Measurements from ENCODE around the gene FOXC2. TPM values are rescaled to one million over a fixed set of nuclear protein-coding genes. Genes with fewer than 3 reads are reported as not detected.

Gene FOXC2
- polyA plus RNA-seq, 1 donor (not counting 4 experiments of a cell fraction or from before 2014, with no cell fraction given) = not detected

GRCh38 chr16:86618431-86619238 is 52.0 kb downstream of the FOXC2 start:
- Histone ChIP-seq H4K20me1 (ENCODE audit: control insufficient read depth, extremely low read depth, insufficient read depth, low read length) (no peaks in the 10 kb centered on the region), H3K4me1 (ENCODE audit: control insufficient read depth, extremely low read depth, insufficient read depth, low read length) (no peaks in the 10 kb centered on the region), H3K36me3 (ENCODE audit: control insufficient read depth in 2 of 2, extremely low read depth in 1 of 2, insufficient read depth in 2 of 2, low read length in 2 of 2) (no peaks in the 10 kb centered on the region), H2AFZ (ENCODE audit: control insufficient read depth, low read length) (no peak overlapping the region), H3K4me2 (ENCODE audit: control insufficient read depth, extremely low read depth, insufficient read depth, low read depth, low read length) (no peak overlapping the region), H3K79me2 (ENCODE audit: control insufficient read depth, insufficient read depth, low read length) (no peaks in the 10 kb centered on the region), H3K27ac (ENCODE audit: control insufficient read depth, insufficient read depth, low read length) (no peak overlapping the region), H3K9me3 (ENCODE audit: control insufficient read depth, low read depth, low read length) (no peaks in the 10 kb centered on the region), H3K27me3 (ENCODE audit: control insufficient read depth, extremely low read depth, insufficient read depth, low read length) (no peaks in the 10 kb centered on the region), H3K4me3 (ENCODE audit: control insufficient read depth in 2 of 3, extremely low read depth in 1 of 3, insufficient read depth in 2 of 3, low read depth in 1 of 3, low read length in 3 of 3) (no peak overlapping the region), H3K9ac (ENCODE audit: control insufficient read depth, extremely low read depth, insufficient read depth, low read length) (no peak overlapping the region), H3K9me1 (ENCODE audit: control insufficient read depth, extremely low read depth, insufficient read depth, low read length) (no peaks in the 10 kb centered on the region)
- no peak for DNase-seq (ENCODE audit: low read depth, low spot score)
- no peak for TF ChIP-seq EZH2 (IDR thresholded peaks at IDR 0.05; ENCODE audit: low read length)
- TF ChIP-seq CTCF (optimal IDR thresholded peaks at IDR 0.05 in 1 of 3, IDR thresholded peaks at IDR 0.05 in 1 of 3, conservative IDR thresholded peaks at IDR 0.05 in 1 of 3; ENCODE audit: extremely low read depth in 1 of 3, insufficient read depth in 2 of 3, low read length in 3 of 3) = no peak
- FAIRE-seq = no peak
- dilution Hi-C loops (cut with MboI; ENCODE audit: extremely low pct_ligation_motif_present, low sequenced_read_pairs) = no loop called here

Other genes starting within 250 kb of the FOXC2 start
- gene FOXF1, start 56.3 kb upstream of the FOXC2 start, polyA plus RNA-seq = not detected in 3 replicates
- gene MTHFSD, start 11.6 kb upstream of the FOXC2 start, polyA plus RNA-seq = 11.5 to 16.2 TPM (median 14.7 TPM) in 3 replicates
- gene FOXL1, start 11.7 kb downstream of the FOXC2 start, polyA plus RNA-seq = 0.10 to 0.13 TPM (median 0.11 TPM) in 3 replicates